T-helper 1 cell treated with Interleukin-12 subunit alpha and Interleukin-12 subunit beta and Interleukin-4 antibody, amounts not matched to agents 30 ng/mL and 1 ng/mL, for 36 hours (primary cell): ENCODE data around the gene MRPL54. TPM values are rescaled to one million over a fixed set of nuclear protein-coding genes. Genes with fewer than 3 reads are reported as not detected.

Experiments
- intact Hi-C: fragments of 100-400 bp; cut with micrococcal nuclease; formaldehyde crosslinking; loops from one replicate; pipeline ENCODE4 v1.15.1; 2024
- total RNA-seq: library from RNA; stranded (reverse); gene quantifications from 2 replicates; pipeline ENCODE4 v1.2.3, GENCODE V29; 2022

Gene MRPL54
- total RNA-seq = 93.9 and 94.5 TPM in 2 replicates

DNA sequence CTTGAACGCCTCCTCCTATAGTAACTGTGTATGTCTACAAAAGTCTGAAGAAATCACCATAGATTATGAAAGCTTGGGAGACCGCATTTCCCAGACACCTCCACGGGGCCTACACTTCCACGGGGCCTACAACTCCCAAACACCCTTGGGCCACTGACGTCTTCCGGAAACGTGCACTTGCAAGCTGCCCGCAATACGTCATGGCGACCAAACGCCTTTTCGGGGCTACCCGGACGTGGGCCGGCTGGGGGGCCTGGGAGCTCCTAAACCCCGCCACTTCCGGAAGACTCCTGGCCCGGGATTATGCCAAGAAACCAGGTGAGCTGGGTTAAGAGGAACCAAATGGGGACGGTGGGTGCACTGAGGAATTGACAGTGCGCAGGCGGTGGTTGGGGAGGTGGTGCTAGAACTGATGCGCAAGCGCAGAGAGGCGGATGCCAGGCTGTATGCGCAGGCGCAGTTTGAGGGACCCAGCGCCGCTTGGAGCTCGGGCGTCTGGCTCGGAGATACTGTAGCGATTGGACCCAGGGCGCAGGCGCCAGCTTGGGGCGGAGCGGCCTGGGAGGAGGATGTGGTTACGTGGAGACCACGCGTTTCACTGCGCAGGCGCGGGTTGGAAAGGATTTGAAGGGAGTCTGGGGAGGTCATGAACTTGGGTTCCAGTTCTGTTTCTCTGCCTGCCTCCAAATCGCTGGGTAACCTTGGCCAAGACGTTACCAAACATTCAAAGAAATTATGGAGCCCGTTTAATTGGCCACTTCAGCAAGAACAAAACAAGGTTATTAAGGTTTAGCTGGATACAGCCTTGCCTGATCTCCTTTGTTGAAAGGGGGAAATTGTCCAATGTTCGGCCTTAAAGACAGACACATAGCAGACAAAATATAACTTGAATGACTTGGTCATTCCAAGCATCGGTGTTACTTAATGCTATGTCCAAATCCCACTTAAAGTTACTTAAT, at the start of gene MRPL54:
Gene MRPL54 (plus strand): TSS at position 182 of the 959 bp plus-strand sequence. CDS start 19 bp downstream, at position 201.
- intact Hi-C loops = loop anchor here (1.0 to 5.0 kb wide), 14 partner anchors 36 to 1918 kb away; partner anchors contain the start of genes EEF2, FZR1, HDGFL2 and HMG20B

GRCh38 chr19:3716147-3716668, 46.3 kb upstream of the MRPL54 start:
- intact Hi-C loops = no loop called here

DNA sequence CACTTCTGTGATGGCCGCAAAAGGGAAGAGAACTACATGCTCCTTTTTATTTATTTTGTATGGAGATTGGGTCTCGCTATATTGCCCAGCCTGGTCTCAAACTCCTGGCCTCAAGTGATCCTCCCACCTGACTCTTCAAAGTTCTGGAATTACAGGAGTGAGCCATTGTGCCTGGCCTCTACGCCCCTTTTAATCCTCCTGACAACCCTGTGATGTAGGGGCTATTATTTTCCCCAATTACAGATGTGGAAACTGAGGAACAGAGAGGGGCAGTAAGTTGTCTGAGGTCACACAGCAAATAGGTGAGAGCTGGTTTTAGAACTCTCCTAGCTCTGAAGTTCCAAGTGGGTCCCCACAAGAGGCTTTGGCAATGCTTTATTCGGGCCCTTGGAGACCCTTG, 42.6 kb upstream of the MRPL54 start:
- intact Hi-C loops = loop anchor here (1.0 kb wide), 1 partner anchor 102 kb away; no protein-coding TSS in a partner anchor

DNA sequence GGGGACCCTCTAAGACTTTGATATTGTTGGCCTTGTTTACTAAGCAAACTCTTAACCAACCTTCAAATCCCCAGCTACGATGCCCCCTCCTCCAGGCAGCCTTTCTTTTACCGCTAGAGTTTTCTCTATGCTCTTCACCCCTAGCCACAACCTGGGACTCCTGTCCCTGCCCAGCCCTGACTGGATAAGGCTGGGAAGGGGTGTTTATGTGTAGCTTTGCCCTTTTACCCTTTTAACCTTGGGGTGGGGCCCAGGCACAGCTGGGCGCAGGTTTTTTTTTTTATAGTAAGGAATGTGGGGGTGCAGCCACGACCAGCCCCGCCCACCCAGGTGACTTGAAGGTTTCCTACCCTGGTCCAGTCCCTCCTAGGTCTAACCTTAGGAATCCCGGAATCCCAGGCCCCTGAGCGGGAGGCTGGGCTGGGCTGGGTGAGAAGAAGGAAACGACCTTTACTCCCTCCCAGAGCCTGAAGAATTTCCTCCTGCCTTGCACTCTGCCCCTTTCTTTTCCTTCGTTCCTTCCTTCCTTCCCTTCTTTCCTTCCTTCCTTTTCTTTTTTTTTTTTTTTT, 42.0 kb upstream of the MRPL54 start:
- intact Hi-C loops = no loop called here

DNA sequence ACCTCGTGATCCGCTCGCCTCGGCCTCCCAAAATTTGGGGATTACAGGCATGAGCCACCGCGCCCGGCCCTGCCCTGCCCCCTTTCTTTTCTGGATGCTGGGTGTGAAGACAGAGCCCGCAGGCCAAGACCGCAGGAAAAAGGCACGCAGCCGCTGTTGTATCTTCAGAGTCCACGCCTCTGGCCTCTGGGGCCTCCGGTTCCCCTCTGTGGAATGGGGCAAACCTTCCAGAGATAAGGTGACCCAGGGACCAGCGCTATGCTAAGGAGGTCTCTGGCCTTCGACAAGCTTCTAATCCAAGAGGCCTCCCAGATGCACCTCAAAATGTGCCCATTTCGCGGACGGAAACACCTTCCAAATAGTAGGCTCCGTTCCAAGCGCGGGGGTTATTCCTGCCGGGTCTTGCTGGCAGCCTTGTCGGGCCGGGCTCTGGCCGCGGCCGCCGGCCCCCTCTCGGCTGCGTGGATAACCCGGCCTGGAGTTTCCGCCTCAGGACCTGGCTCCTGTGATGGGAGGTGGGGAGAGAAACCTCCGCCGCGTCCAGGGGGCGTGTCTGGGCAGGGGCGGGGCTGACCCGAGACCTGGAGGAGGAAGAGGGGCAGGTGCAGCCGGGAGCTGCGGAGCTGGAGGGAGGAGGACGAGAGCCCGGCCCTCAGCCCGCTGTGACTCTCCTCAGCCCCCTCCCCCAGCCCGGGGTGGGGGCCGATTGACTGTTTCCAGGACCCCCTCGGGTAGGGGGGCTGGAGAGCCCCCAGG, 41.2 kb upstream of the MRPL54 start:
- intact Hi-C loops = loop anchor here (1.0 kb wide), 1 partner anchor 40 kb away; the partner anchor contains the start of gene APBA3

DNA sequence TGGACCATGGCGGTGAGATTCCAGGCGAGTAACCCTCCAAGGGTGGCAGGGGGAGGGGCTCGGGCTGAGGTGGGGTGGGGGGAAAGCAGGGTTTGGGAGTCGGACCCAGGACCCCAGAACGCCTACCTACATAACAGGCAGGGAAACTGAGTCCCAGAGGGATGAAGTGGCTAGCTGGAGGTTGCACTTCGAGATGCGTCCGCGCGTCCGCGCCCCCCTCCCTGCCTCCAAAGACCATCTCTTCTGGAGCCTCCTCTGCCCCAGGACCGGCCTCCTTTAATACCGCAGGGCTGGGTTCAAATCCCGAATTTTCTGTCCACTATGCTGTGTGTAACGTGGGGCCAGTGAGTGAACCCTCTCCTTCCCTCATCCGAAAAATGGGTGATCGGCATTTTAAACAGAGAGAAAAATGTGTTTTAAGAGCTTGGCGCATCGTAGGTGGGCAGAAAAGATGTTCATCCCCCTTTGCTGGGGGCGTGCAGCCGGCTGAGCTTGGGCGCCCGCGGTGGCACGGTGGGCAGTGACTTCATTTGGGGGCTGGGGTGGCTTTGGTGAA, 40.5 kb upstream of the MRPL54 start:
- intact Hi-C loops = loop anchor here (1.0 kb wide), 1 partner anchor 39 kb away; the partner anchor contains the start of gene APBA3

DNA sequence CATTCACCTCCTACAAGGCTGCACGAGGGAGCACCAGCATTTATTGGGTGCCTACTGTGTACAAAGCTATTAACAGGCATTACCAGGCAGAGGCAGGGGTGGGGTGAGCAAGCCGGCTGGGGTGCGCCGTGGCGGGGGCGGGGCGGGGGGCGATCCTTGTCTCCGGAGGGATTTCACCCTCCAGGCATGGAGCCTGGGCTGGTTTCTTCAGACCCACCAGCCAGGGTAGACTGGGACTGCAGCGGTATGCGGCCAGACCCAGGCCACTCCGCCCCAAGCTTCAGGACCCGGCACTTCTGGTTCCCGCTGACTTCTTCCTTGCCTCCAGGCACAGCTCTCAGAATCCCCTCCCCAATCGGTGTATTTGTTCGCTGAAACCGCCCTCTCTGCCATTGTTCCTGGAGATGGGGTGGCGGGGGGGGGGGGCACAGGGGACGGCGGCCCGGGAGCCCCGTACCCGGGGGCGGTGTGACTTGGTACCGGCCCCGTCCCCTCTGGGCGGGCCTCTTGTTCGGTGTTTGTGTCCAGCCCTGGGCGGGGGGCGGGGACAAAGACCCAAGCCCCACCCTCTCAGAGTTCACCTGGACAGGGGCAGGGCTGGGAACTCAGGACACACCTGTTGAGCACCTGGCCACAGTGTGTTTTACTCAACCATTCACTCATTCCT, 39.9 kb upstream of the MRPL54 start:
- intact Hi-C loops = no loop called here

- intact Hi-C loops = no loop called here
Observed at GRCh38 chr19:3723110-3723488, 39.4 kb upstream of the MRPL54 start.

GRCh38 chr19:3723883-3724282, 38.6 kb upstream of the MRPL54 start:
- intact Hi-C loops = no loop called here

- intact Hi-C loops = no loop called here
Observed at GRCh38 chr19:3725121-3725520, 37.4 kb upstream of the MRPL54 start.

GRCh38 chr19:3725640-3726310, 36.7 kb upstream of the MRPL54 start:
- intact Hi-C loops = no loop called here

GRCh38 chr19:3730457-3730958, 32.0 kb upstream of the MRPL54 start:
- intact Hi-C loops = no loop called here

DNA sequence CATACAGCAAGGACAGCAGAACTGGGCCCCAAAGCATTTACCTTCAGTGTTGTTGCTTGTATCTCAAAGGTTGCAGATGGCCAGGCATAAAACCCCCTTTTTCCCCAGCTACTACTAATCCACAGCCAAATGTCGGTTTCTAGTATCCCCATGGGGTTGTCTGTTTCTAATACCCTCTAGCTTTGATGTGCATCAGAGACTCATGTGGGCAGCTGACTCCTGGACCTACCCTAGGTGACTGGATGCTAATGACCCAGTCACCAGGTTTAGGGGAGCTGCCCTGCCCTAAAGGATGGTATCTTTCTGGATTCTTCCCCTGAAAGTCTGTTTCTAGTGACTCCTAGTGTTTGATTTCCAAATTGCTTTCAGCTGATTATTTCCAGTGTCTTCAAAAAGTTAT, 30.4 kb upstream of the MRPL54 start:
- intact Hi-C loops = no loop called here

DNA sequence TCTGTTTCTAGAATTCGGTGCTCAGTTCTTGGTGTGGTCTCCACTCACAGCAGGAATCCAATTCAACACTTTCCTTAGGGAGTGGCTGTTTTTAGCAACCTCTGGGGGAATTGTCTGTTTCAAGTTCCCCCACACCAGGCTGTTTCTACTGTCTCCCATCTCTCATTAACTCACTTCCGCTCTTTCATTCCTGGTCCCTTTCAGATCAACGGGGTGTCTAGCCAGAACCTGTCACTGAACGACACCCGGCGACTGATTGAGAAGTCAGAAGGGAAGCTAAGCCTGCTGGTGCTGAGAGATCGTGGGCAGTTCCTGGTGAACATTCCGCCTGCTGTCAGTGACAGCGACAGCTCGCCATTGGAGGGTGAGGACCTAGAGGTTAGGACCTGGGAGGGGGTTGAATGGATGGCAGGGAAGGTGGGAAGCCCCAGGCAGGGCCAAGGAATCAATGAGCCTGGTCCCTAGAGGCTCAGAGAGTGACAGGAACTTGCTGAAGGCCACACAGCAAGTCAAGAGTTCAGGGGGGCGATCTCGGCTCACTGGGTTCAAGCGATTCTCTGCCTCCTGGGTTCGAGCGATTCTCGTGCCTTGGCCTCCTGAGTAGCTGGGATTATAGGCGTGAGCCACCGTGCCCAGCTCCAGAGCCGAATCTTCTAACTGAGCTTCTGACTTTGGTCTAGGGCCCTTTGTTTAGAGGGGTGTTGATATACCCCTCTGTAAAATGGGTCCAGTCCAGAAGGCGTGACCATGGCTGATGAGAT, 28.8 kb upstream of the MRPL54 start:
- intact Hi-C loops = no loop called here

DNA sequence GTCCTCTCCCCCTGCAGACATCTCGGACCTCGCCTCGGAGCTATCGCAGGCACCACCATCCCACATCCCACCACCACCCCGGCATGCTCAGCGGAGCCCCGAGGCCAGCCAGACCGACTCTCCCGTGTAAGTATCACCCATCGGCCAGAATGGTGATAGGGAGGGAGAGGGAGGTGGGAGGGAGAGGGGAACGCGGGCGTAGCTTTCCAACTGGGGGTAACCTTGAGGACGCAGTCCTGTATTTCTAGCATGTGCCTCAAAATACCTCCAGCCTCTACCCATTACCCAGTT, 28.2 kb upstream of the MRPL54 start:
- intact Hi-C loops = no loop called here

DNA sequence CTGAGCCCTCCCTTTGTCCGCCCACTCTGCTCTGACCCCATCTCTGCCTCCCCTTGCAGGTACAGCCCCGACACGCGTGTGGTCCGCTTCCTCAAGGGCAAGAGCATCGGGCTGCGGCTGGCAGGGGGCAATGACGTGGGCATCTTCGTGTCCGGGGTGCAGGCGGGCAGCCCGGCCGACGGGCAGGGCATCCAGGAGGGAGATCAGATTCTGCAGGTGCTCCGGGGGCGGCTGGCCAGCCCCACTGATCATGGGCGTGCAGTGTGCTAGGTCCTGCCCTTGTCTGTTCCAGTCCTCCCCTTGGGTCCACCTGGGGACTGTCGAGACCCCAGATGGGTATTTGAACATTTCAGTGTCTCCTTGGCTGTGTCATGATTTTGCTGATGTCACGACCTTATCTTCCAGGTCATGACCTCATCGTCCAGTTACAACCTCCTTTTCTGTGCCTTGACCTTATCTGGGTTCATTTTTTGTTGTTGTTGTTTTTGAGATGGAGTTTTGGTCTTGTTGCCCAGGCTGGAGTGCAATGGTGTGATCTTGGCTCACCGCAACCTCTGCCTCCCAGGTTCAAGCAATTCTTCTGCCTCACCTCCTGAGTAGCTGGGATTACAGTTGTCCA, 26.3 kb upstream of the MRPL54 start:
- intact Hi-C loops = no loop called here

DNA sequence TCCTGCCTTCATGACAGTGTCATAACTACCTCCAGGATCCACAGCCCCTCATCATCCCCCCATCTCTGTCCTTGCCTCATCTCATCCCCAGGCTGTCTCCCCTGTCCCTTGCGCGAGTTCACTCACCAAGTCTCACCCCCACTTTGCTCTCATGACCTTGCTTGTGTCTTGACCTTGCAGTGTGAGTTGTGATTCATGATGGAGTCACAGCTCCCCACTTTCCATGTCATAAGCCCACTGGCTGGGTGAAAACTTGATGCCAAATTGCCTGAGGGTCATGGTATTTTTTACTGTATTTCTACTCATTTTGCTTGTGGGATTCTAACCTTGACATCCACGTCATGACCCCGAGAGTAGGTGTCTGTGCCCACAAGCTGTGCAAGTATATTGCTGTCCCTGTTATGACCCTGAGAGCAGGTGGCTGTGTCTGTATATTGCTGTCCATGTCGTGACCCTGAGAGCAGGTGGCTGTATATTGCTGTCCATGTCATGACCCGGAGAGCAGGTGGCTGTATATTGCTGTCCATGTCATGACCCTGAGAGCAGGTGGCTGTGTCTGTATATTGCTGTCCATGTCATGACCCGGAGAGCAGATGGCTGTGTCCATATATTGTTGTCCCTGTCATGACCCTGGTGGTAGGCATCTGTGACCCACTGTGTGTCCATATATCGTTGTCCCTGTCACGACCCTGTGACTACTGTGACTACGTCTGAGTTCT, 24.8 kb upstream of the MRPL54 start:
- intact Hi-C loops = no loop called here
